ENCODE results near the gene SETD5.

DNA sequence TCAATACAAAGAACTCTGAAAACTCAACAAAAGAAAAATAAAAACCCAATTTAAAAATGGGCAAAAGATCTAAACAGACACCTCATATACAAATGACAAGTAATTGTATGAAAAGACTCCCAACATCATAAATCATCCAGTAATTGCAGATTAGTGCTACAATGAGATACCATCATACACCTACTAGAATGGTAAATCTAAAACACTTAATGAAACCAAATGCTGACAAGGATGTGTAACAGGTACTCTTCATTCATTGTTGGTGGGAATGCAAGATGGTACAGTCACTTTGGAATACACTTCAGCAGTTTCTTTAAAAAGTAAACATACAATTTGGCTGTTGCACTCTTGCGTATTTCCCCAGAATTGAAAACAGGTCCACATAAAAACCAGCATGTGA is 87.8 kb downstream of the SETD5 start:
- TF ChIP-seq CTCF (conservative IDR thresholded peaks at IDR 0.05; ENCODE audit: low read depth, low read length) (no peak), RCOR1 (IDR thresholded peaks at IDR 0.05; ENCODE audit: insufficient replicate concordance, low read length) (no peak), CEBPB (IDR thresholded peaks at IDR 0.05; ENCODE audit: low read depth, low read length) (no peak), MAFK (IDR thresholded peaks at IDR 0.05; ENCODE audit: low read depth, low read length) (no peak), MAZ (IDR thresholded peaks at IDR 0.05; ENCODE audit: borderline replicate concordance, low read depth, low read length) (no peak), POLR2A (IDR thresholded peaks at IDR 0.05; ENCODE audit: low read depth, low read length) (no peak)

Data from IMR-90 (cell line).